ENCODE data around the gene SGPL1.

SGPL1 gene

DNA sequence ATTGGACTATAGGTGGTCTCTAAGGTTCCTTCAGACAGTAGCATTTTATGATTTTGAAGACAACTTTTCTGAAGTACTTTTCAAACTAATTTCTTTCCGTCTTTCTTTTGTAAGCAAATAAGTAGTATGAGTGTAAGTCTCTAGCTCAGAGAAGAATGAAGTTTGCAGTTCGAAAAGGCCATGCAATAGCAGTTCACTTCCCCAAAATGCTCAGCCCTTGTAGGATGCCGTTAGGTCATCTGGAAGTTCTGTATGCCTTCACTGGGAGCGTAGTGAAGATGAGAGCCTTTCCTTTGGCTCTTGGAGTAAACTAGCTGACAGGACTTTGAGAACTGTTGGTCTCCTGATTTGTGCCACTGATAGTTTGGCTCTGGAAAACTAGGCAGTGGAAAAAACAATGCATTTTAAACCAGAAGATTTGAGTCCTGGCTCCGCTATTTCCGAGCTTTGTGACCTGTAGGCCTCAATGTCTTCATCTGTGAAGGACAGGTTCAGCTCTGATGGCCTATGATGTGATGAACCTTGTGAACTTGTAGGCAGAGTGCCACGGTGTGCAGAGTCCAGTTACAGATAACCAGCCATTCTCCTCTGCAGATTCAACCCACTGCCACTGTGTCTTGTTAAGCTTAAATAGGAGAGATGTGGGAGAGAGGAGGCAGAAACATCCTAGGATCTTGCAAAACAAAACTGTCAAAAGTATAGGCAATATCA lies 18.8 kb downstream of the SGPL1 start:
- no peak overlapping the region for H3K4me3 ChIP-seq (ENCODE audit: low read depth, low read length)
- DNase-seq (ENCODE audit: low read depth), result no peak
- TF ChIP-seq CTCF (IDR thresholded peaks at IDR 0.05; ENCODE audit: low read depth, low read length, missing control alignments), result no peak

DNA sequence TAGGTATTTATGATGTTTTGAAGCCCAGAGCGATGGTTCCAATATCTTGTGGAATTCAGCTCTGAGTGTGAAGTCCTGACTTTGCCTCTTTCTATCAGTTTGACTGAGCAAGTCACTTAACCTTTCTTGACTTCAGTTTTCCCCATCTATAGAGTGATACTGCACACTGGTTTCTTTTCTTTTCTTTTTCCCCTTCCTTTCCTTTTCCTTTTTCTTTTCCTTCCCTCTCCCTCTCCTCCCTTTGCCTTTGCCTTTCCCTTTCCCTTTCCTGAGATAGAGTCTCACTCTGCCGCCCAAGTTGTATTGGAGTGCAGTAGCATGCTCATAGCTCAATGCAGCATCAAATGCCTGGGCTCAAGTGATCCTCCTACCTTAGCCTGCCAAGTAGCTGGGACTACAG lies 20.6 kb downstream of the SGPL1 start:
- H3K4me3 ChIP-seq (ENCODE audit: low read depth, low read length), result no peak overlapping the region
- no peak for TF ChIP-seq CTCF (IDR thresholded peaks at IDR 0.05; ENCODE audit: low read depth, low read length, missing control alignments)
- DNase-seq (ENCODE audit: low read depth), result no peak

- DNase-seq (ENCODE audit: low read depth), result no peak
- H3K4me3 ChIP-seq (ENCODE audit: low read depth, low read length), result no peak overlapping the region
- no peak for TF ChIP-seq CTCF (IDR thresholded peaks at IDR 0.05; ENCODE audit: low read depth, low read length, missing control alignments)
Observed at GRCh38 chr10:70837660-70838059, 21.9 kb downstream of the SGPL1 start.

- no peak for TF ChIP-seq CTCF (IDR thresholded peaks at IDR 0.05; ENCODE audit: low read depth, low read length, missing control alignments)
- no peak overlapping the region for H3K4me3 ChIP-seq (ENCODE audit: low read depth, low read length)
- no peak for DNase-seq (ENCODE audit: low read depth)
Observed at GRCh38 chr10:70838270-70838805, 22.6 kb downstream of the SGPL1 start.

DNA sequence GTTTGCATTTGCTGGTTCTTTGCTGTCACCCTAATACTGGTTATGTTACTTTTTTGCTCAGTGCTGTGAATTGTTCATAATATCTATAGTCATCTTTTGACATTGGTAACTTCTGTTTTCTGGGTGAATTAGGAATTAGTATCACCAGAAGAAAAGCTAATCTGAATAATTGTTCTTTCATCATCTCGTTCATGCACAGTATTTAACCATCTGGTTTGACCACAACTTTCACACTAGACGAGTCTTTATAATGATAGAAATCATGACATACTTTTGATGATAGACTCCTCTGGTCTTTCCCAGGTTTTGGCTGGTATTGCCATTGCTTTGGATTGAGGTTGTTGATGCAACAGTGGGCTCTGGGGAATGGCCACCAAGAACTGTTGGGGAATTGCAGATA lies 25.1 kb downstream of the SGPL1 start:
- no peak for TF ChIP-seq CTCF (IDR thresholded peaks at IDR 0.05; ENCODE audit: low read depth, low read length, missing control alignments)
- H3K4me3 ChIP-seq (ENCODE audit: low read depth, low read length), result no peak overlapping the region
- DNase-seq (ENCODE audit: low read depth), result no peak

DNA sequence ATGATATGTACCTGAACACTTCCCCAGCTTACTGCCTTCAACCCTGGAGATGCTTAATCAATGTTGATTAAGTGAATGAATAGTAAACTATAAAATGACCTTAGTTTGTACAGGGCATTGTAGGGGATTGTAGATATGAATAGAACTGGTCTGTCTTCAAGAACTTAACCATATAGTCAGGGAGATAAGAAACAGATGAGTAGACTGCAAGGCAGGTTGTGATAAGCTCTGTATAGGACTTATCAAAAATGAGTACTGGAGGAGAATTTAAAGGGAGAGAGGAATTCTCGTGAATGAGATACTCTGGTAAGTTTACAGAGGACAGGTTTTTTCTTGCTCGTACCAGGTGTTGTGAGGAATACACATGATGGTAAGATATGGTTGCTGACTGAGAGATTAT lies 27.6 kb downstream of the SGPL1 start:
- no peak overlapping the region for H3K4me3 ChIP-seq (ENCODE audit: low read depth, low read length)
- DNase-seq (ENCODE audit: low read depth), result no peak
- TF ChIP-seq CTCF (IDR thresholded peaks at IDR 0.05; ENCODE audit: low read depth, low read length, missing control alignments), result no peak
